Suppressor macrophage treated with lipopolysaccharide for 4 hours (primary cell): ENCODE data around the gene CACNA1I.

ENCODE experiments used
- DNase-seq: peaks from one replicate; pipeline ENCODE4 v3.0.0-alpha.2; 2020

The CACNA1I gene

DNA sequence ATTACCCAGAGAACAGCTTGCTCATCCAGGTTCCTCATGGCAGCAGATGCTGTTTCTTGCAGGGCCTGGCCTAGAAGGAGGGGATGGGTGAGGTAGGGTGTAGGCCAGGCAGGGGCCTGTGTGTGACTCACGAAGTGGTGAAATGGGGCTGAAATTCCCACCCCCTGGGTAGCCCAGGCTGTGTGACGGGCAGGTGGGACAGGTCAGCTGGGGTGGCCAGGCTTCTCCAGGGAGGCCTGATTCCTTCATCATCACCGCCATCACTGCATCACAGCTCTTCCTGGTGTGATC lies 83.2 kb downstream of the CACNA1I start:
- DNase-seq: no peak

DNA sequence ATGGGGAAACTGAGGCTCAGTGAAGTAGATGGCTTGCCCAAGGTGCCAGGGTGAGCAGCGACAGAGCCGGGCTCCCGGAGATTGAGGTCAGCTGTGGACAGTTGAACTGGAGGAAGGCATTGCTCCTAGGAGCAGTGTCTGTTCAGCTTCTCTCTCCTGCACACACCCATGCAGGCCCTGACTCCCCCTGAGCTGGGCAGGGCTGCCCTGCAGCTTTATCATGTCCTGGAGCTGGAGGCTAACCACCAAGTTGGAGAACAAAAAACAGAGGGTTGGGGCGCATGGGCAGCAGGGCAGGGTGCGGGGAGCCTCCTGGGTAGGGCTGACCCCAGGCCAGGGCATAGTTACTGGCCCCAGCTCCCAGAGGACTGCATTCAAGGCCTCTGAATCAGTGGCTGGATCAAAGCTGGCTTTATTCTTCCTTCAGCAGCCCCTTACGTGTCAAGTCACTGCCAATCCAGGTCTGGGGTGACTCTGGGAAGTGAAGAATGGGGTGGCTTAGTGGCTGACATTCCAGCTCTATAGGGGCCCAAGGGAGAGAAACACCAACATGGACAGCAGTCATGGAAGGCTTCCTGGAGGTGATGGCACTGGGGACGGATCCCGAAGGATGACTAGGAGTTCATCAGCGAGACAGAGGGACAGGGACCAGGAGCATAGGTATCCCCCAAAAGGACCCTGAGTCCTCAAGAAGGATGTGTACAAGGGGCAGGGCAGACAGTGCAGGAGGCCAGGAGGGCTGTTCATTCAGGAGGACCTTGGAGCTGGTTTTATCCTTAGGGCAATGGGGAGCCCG lies 83.8 kb downstream of the CACNA1I start:
- no peak for DNase-seq

DNA sequence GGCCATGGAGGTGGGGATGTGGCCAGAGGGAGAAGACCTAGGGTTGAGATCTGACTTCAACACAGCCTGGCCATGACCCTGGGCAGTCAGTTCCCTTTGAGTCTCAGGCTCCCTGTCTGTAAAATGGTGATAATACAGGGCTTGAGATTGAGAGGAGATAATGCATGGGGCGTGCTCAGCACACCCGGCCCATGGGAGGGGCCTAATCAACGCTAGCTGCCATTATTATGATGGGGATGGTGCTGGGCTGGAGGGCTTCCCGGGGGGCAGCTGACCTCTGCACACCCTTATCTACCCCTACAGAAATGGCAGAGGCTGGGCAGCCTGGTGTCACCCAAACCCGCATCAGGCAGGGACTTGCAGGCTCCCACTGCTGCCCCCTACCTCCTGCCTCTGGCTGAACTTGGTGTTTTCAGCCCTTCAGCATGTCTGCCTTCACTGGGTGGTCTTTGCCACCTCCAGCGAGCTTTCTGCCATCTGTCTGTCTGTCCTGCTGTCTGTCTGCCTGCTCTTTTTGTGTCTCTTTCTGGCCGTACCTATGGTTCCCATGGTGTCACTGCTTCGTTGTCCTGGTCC lies 84.5 kb downstream of the CACNA1I start:
- no peak for DNase-seq

DNA sequence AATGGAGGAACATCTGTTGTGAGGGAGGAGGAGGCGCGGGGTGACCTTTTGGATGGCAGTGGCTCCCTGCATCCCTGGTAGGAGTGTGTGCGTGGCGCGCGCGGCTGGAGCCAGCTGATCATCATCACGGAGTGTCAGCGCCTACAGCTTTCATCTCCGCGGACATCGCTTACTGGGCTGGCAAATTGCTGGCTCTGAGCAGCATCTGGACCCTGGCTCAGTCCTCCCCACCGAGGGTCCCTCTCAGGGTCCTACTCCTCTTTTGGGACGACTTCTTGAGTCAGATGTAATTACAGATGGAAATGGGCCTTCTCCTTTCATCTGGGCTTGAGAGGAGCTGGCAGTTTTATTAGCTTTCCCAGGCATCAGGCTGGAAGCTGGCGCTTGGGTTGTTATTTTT lies 85.3 kb downstream of the CACNA1I start:
- DNase-seq: no peak

DNA sequence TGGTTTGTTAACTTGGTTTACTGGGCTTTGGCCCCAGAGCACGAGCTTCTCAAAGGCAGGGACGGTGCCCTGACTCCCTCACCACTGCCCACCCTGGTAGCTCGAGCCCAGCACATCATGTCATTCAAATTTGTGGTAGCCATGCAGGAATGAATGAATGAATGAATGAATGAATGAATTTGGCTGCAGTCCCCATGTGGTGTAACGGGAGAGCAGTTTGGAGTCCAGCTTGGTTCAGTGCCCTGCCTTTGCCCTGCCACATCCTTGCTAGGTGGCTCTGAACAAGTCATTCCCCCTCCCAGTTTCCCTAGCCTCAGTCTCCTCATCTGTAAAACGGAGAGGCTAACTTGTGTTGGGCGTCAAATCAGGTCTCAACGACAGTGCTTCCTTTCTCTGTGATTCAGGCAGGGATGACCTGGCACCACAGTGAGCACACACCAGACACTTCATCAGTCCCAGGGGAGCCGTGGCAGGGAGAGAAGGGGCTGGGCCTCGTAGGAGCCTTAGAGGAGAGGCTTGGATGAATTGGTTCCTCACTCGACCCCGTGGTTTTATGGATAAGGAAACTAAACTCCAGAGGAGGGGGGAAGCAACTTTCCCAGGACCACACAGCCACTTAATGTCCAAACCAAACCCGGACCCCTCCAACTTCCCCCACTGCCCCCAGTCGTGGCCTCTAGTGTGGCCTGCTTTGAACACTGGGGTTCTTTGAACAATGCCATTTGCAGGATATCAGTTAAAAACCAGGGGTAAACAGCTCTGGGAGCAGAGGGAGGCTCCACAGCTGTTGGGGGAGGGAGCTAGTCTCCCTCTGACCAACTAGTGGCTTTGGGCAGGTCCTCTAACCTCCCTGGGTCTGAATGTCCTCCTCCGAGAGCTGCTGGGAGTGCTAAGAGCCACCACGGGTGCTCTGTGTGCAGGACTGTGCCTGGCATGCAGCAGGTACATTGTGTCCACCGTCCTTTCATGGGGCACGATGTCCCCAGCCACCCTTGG lies 86.2 kb downstream of the CACNA1I start:
- no peak for DNase-seq

DNA sequence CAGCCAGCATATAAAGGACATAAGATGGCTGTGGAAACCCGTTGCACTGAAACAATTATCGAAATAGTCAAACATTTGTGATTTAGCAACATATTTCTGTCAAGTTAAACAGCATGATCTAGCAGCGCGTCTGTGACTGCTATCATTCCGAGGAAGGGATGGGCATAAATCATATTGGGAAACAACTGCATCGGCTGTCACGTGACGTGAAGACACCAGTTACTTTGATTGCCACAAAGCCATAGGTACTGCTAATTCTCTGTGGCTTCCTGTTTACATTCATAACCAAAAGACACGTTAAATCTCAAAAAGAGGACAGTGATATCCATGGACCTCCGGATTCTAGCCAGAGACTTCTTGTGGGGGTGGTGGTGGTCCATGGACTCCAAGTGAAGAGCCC lies 87.8 kb downstream of the CACNA1I start:
- no peak for DNase-seq

DNA sequence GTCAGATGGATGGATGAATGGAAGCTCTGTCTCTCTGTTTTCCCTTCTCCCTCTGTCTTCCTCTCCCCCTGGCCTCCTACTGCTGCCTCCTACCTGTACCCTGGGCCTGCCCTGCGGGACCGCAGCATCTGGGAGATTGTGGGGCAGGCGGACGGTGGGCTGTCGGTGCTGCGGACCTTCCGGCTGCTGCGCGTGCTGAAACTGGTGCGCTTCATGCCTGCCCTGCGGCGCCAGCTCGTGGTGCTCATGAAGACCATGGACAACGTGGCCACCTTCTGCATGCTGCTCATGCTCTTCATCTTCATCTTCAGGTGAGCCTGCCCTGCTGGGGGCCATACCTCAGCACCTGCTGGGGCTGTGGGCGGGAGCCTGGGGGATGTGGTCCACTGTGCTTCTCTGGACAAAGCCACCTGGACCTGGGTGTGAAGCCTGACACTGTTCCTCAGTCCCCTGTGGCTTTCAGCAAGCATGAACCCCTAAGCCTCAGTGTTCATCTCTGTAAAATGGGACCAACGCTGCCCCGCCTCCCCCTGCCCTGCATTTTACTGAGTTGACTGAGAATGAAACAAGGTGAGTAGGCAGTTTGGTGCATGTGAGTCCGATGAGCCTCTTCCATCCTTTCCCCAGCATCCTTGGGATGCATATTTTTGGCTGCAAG lies 88.4 kb downstream of the CACNA1I start:
- DNase-seq: no peak

DNA sequence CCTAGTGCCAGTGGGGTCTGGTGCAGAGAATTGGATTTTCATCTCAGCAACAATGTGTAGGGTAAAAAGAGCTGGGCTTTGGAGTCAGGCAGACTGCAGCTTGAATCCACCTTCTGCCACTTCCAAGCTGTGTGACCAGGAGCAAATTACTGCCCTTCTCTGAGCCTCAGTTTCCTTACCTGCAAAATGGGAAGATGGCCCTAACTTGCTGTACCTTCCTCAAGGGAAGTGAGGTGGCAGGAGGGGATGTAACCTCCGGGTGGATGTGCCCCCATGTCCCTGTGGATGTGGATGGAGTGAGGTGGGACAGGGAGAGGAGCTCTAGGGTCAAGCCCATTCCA lies 90.9 kb downstream of the CACNA1I start:
- DNase-seq: no peak

DNA sequence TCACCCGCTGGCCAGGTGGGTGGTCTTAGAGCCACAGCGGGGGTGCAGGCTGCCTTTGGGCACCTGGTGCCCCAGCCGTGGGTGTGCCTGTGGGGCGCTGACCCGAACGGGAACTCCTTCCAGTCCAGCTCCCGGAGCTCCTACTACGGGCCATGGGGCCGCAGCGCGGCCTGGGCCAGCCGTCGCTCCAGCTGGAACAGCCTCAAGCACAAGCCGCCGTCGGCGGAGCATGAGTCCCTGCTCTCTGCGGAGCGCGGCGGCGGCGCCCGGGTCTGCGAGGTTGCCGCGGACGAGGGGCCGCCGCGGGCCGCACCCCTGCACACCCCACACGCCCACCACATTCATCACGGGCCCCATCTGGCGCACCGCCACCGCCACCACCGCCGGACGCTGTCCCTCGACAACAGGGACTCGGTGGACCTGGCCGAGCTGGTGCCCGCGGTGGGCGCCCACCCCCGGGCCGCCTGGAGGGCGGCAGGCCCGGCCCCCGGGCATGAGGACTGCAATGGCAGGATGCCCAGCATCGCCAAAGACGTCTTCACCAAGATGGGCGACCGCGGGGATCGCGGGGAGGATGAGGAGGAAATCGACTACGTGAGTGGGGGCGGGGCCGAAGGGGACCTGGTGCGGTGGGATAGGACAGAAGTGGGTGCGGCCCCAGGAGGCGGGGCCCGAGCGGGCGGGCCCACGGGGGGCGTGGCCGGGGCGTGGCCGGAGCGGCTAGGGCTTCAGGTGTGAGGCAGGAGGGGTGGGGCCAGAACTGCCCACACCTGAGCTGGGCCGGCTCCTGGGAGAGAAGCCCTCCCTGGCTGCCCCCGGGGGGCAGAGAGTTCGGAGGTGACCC lies 91.5 kb downstream of the CACNA1I start:
- DNase-seq: no peak

DNA sequence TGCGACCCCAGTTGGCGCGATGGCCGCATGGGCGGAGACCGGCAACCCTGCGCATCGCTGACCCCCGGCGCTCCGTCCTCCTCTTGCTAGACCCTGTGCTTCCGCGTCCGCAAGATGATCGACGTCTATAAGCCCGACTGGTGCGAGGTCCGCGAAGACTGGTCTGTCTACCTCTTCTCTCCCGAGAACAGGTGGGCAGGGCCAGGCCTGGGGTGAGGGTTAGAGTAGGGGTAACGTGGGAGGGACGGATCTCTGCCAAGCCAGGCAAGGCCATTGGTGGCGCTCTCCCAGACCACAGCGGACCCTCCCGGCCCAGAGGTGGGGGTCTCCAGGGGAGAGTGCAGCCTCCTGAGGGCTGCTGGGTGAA lies 92.1 kb downstream of the CACNA1I start:
- no peak for DNase-seq

DNA sequence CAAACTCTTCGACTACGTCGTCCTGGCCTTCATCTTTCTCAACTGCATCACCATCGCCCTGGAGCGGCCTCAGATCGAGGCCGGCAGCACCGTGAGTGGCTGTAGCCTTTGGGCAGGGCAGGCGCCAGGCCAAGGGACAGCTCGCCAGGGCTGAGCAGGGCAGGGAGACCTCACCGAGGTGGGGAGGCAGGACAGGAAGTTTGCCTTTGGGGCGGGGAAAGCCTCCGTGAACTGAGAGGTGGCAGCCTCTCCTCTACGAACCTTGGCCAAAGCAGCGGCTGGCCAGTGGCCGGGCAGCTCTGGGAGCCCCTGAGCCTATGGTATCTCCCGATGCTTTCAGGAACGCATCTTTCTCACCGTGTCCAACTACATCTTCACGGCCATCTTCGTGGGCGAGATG lies 93.2 kb downstream of the CACNA1I start:
- DNase-seq: no peak

DNA sequence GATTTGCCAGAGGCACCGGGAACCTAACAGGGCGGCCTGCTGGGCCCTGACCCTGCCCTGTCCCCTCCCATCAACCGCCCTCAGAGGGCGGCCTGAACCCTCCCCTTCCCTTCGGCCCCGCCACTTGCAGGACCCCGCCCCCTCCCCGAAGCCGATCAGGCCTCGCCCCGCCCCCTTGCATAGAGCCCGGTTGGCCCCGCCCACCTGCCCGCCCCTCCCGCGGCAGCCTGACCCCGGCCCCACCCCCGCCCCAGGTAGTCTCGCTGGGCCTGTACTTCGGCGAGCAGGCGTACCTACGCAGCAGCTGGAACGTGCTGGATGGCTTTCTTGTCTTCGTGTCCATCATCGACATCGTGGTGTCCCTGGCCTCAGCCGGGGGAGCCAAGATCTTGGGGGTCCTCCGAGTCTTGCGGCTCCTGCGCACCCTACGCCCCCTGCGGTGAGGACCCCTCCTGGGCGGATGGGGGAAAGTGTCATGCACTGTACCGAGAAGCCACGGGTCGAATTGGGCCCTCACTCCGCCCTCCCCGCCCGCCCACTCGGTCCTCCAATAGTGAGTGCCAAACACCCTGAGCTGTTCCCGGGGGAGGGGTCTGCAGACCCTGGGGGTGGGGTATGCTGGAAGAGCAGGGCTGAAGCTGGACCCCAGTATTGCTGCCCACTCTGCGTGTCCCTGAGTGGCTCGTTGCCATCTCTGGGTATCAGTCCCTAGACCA lies 94.1 kb downstream of the CACNA1I start:
- DNase-seq: no peak

DNA sequence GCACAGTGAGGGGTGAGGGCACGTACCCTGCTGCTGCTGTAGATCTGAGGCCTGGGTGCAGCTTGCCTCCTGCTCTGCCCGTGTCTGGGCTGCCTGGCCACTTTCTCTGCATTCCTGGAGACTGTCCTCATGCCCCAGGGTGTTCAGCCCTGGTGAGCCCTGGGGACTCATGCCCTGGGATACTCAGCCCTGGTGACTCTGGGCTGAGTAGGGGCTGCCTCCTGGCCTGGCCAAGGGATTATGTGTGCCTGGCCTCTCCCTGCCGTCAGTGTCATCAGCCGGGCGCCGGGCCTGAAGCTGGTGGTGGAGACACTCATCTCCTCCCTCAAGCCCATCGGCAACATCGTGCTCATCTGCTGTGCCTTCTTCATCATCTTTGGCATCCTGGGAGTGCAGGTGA lies 94.7 kb downstream of the CACNA1I start:
- DNase-seq: no peak

DNA sequence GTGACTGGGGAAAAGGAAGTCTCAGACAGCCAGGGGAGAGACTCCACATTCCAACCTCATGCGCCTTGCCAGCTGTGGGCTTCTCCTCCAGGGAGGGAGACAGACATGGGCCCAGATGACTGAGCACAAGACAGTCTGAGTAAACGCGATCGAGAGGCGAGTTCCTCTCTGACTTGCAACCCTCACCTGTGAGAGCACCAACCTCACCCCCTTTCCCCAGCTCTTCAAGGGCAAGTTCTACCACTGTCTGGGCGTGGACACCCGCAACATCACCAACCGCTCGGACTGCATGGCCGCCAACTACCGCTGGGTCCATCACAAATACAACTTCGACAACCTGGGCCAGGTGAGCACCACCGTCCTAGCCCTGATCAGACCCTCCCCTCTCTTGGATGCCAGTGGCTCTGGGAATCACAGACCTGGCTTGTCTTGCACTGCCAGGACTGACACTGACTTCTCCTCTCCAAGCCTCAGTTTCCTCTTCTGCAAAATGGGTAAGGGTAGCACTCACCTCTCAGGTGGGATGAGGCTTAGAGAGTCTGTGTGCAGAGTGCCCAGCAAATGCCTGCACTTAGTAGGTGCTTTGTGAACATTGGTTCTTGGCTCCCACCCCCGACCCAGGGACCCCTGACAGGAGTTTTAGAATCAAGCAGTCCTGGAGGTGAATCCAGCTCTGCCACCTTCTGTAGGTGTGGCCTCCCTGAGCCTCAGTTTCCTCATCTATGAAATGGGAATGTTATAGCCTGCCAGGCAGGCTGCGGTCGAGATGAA lies 95.3 kb downstream of the CACNA1I start:
- no peak for DNase-seq

DNA sequence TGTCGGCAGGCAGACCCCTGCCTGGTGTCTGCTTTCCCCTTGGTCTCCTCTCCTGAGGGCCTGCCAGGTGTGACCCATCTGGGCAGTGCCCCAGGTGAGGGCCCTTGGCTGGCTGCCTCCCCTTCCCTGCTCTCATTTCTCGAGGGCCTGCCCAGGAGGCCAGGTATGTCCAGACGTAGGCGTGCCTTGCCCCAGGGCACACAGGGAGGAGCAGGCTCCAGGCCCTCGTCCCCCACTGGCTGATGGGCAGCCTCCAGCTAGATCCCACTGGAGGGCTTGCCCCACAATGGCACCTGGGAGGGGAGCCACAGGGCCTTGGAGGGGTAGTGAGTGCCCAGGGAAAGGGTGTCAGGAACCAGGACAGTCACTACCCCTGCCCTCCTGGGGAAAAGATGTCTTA lies 95.9 kb downstream of the CACNA1I start:
- DNase-seq: no peak

DNA sequence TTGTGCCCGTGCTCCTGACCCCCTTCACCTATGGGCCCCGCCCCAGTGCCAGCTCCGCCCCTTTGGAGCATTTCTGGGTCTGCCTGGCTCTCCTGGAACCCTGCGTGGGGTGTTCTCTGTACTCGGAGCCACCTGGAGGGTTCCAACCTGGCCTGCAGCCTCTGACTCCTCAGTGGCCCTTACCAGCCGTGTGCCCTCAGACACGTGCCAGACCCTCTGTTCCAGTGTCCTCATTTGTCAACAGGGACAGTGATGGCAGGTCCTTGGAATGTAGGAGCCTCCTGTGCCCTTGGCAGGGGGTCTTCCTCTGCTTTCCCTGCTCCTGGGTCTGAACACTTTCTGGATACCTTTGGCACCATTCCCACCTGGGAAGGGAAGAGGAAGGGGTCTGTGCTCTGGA lies 96.4 kb downstream of the CACNA1I start:
- no peak for DNase-seq

DNA sequence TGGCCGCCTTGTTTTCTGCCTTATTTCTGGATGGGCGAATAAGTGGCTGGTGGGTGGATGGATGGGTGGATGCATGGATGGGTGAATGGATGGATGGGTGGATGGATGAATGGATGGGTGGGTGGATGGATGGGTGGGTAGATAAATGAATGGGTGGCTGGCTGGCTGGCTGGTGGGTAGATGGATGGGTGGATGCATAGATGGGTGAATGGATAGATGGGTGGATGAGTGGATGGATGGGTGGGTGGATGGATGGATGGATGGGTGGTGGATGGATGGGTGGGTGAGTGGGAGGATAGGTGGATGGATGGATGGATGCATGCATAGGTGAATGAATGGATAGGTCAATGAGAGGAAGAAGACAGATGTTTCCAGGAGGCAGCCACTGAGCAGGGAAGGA lies 98.9 kb downstream of the CACNA1I start:
- DNase-seq: no peak

DNA sequence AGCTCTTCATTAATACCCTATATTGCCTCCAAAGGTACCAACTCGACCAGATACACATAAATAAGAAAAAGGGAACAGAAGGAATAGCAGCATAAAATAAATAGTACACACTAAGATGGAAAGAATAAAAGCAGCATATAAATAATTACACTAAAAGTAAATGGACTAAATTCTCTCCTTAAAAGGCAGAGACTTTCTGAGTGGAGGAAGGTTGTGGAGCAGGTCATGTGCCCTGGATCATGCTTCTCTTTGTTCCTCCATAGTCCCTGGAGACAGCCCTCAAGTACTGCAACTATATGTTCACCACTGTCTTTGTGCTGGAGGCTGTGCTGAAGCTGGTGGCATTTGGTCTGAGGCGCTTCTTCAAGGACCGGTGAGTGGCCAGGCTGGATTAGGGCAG lies 101.4 kb downstream of the CACNA1I start:
- DNase-seq: no peak

DNA sequence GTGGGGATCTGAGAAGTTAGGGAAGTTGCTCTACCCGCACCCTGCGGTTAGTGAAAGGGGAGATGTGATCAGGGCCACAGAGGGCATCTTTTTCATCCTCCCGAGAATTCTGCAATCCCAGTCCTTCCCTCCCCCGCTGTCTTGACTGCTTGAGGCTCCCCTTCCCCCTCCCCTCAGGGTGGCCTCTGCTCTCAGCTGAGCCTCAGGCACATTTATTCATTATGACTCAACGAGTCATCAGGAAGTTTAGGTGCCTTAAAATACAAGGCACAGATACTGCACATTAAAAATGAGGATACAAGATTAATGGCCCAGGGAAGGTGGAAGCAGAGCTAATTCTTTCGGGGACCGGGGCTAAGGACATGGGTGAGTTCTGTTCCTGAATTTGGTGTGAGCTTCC lies 104.0 kb downstream of the CACNA1I start:
- no peak for DNase-seq

DNA sequence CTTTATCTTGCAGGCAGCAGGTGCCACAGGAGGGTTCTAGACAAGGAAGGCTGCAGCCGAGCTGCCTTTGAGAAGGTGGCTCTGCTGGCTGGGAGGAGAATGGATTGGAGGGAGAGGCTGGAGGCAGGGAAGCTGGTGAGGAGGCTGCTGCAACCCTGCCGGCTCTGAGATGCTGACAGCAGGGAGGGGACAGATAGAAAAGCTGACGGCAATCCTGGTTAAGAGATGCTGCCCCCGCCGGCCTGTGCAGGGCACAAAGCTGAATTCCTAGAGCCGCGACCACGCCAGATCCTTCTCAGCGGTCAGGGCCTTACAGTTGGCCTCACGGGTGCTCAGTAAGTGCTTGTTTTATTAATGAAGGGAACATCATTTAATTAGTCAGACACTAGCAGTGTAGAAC lies 105.4 kb downstream of the CACNA1I start:
- no peak for DNase-seq

DNA sequence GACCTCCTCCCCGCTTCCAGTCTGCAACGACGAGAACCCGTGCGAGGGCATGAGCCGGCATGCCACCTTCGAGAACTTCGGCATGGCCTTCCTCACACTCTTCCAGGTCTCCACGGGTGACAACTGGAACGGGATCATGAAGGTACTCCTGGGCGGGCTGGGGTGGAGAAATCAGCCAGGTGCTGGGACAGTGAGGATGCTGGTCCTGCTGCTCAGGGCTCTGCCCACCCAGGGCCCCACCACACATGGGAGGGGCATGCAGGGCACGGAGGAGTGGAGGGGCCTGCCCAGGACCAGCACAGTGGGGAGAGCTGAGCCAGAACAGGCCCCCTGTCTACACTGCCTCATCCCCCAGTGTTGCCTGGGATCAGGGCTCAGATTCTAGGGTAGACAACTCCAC lies 107.4 kb downstream of the CACNA1I start:
- DNase-seq: no peak
